GM12892 (cell line): Measurements from ENCODE around the gene CCDC136.

Source experiments
- POLR2A ChIP-seq: IDR thresholded peaks from 2 replicates; pipeline ENCODE4 v1.6.1; 2011; ENCODE audit warnings: low read depth, low read length, control low read depth
- POLR2AphosphoS5 ChIP-seq: IDR thresholded peaks from 2 replicates; pipeline ENCODE4 v1.6.1; 2011; ENCODE audit warnings: low read depth, low read length, control low read depth

DNA sequence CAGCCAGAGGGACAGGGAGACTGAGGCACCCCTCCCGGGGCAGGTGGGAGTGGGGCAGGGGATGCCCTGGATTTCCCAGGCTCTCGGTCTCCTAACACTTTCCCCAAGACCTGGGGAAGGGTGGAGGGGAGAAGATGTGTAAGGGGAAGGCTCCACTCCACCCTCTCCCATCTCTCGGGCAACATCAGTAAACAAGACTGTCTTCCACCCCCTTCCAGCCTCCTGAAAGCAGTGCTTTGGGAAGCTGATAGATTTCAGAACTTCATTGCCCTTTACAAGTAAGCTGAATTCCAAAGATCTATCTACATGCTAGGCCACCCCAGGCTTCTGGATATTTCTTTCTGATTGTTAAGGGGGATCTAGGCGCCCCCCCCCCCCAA lies 42.2 kb downstream of the CCDC136 start:
- TF ChIP-seq POLR2A (no peak), POLR2AphosphoS5 (no peak)
